Measurements from ENCODE around the gene CEMIP. TPM values are rescaled to one million over a fixed set of nuclear protein-coding genes. Genes with fewer than 3 reads are reported as not detected.

CEMIP gene
- total and polyA plus RNA-seq, 2 of the 8 experiments (the other 6 are each of a cell fraction or from before 2014, with no cell fraction given) = 0.11 to 0.60 TPM

DNA sequence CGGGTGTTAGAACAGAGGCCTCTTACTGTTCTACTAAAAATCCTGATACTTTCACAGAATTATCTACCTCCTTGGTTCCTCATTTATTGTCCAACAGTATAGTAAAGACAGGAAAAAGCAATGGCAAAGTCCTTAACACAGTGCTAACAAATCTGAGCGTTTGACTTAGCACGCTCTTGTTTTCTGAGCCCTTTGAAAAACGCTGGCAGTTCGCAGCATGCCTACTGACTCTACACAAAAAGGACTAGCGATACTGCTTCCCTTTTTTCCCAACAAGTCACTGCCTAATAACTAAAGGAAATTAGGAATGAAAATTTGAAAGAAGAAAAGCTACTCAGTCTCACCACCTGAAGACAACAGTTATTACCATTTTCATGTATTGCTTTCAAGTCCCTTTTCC lies 34.8 kb upstream of the CEMIP start (continued):
- TF ChIP-seq EGR1 (IDR thresholded peaks at IDR 0.05; ENCODE audit: borderline replicate concordance, low read depth, low read length) = no peak
